HL-60 (cell line): ENCODE results near the gene CTNND2.

Source experiments
- DNase-seq, 2 experiments: peaks; one replicate each; pipeline ENCODE4 v3.0.0-alpha.2; 2010 to 2020; ENCODE audit warnings: low read depth in 1 of 2, low spot score in 1 of 2
- H3K27ac ChIP-seq: fragments of 250-450 bp; sonication (Bioruptor Pico); replicated peaks from 2 replicates; pipeline ENCODE4 v1.5.1; 2020; ENCODE audit warnings: mild to moderate bottlenecking, moderate library complexity
- H3K27me3 ChIP-seq: fragments of 250-450 bp; sonication (Bioruptor Pico); 2 replicates; pipeline ENCODE4 v1.5.1; 2021; ENCODE audit warnings: mild to moderate bottlenecking, moderate library complexity; ENCODE audit not compliant: insufficient read depth, poor library complexity, severe bottlenecking
- H3K4me3 ChIP-seq: replicated peaks from 2 replicates; pipeline ENCODE4 v1.5.1; 2011; ENCODE audit warnings: mild to moderate bottlenecking, control low read depth, low read length; ENCODE audit not compliant: insufficient read depth
- CTCF ChIP-seq: IDR thresholded peaks from one replicate; pipeline ENCODE4 v1.5.1; 2011; ENCODE audit warnings: low read length, control low read depth, inconsistent platforms; ENCODE audit not compliant: insufficient read depth
- GABPA ChIP-seq: IDR thresholded peaks from 2 replicates; pipeline ENCODE4 v1.6.1; 2012; ENCODE audit warnings: low read depth
- POLR2AphosphoS5 ChIP-seq: IDR thresholded peaks from 2 replicates; pipeline ENCODE4 v1.6.1; 2012; ENCODE audit warnings: low read depth
- REST ChIP-seq: IDR thresholded peaks from 2 replicates; pipeline ENCODE4 v1.6.1; 2012; ENCODE audit warnings: low read depth; ENCODE audit not compliant: insufficient replicate concordance
- SPI1 ChIP-seq: IDR thresholded peaks from 2 replicates; pipeline ENCODE4 v1.6.1; 2012; ENCODE audit warnings: low read depth, mild to moderate bottlenecking, borderline replicate concordance

CTNND2 gene

DNA sequence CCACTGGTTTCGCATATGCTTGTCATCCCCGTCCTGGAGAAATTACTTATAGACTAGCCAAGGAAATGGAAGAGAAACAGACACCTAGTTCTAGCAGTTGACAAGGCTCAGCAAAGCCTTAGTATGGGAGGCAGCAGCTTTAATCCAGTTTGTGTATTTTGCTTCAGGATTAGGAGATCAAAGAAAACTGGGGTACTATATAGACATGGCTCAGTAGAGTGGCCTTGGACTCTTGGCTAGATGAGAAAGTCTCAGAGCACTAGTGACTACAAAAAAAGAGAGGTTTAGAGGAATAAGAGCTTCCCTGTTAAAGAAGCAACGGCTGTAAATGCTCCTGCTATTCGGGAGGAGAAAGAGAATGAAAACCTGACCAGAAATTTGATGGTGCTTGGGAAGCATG, 349.1 kb downstream of the CTNND2 start:
- no peak overlapping the region for H3K27ac ChIP-seq
- no peaks in the 10 kb centered on the region for H3K27me3 ChIP-seq
- DNase-seq, result no peak
- no peak overlapping the region for H3K4me3 ChIP-seq
- no peak for TF ChIP-seq POLR2AphosphoS5
- TF ChIP-seq GABPA, result no peak
- TF ChIP-seq SPI1, result no peak

DNA sequence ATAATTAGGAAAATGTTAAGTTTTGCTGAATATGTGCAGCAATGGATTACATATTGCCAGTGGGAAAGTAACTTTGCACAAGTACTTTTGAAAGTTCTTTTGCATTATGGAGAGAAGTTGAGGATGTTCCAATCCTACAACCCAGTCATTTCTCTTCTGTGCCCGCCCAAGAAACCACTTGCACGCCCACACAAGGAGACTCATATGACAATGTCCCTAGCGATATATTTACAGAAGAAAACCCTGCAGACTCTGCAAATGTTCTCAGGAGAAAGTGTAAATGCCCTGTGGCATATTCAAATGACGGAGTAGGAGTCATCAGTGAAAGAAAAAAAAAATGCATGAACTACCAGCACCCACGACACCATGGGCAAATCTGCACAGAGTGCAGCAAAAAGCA, 356.5 kb downstream of the CTNND2 start:
- no peaks in the 10 kb centered on the region for H3K27me3 ChIP-seq
- DNase-seq, result no peak
- TF ChIP-seq CTCF, result no peak
- no peak for TF ChIP-seq GABPA
- no peak for TF ChIP-seq POLR2AphosphoS5
- no peak for TF ChIP-seq SPI1
- no peak for TF ChIP-seq REST
- no peak overlapping the region for H3K4me3 ChIP-seq
- no peak overlapping the region for H3K27ac ChIP-seq

DNA sequence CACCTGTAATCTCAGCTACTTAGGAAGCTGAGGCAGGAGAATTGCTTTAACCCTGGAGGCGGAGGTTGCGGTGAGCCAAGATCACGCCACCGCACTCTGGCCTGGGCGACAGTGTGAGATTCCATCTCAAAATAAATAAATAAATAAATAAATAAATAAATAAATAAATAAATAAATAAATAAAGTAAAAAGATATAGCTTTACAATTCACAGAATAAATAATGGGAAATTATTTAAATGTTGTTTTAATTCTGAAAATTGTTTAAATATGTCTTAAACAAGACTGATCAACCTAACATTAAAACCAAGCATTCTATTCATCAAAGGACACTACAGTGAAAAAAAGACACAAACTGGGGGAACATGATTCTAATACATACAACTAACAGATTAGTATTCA, 357.1 kb downstream of the CTNND2 start:
- Histone ChIP-seq H3K4me3 (no peak overlapping the region), H3K27ac (no peak overlapping the region), H3K27me3 (no peaks in the 10 kb centered on the region)
- TF ChIP-seq CTCF (no peak), POLR2AphosphoS5 (no peak), REST (no peak), GABPA (no peak), SPI1 (no peak)
- DNase-seq, result no peak

- no peak for TF ChIP-seq SPI1
- TF ChIP-seq CTCF, result no peak
- no peak for TF ChIP-seq REST
- no peak for TF ChIP-seq GABPA
- no peak for TF ChIP-seq POLR2AphosphoS5
- Histone ChIP-seq H3K4me3 (no peak overlapping the region), H3K27me3 (no peaks in the 10 kb centered on the region), H3K27ac (no peak overlapping the region)
- no peak for DNase-seq
These were observed 364.1 kb downstream of the CTNND2 start for GRCh38 chr5:11540112-11540511.
